Fibroblast of mammary gland (primary cell): ENCODE measurements around the gene SREBF1.

Experiments used
- DNase-seq: peaks from one replicate; pipeline ENCODE4 v3.0.0-alpha.2; 2010; ENCODE audit warnings: low read depth
- H3K4me3 ChIP-seq: 2 replicates; pipeline ENCODE4 v1.5.1; 2011; ENCODE audit warnings: low read depth, mild to moderate bottlenecking, low read length, moderate library complexity; ENCODE audit not compliant: control insufficient read depth
- TF ChIP-seq, protein P1 (sequence below): conservative IDR thresholded peaks from 2 replicates; pipeline ENCODE4 v1.5.1; 2011; ENCODE audit warnings: low read depth, low read length, inconsistent platforms; ENCODE audit not compliant: control insufficient read depth, insufficient read depth

SREBF1 gene

DNA sequence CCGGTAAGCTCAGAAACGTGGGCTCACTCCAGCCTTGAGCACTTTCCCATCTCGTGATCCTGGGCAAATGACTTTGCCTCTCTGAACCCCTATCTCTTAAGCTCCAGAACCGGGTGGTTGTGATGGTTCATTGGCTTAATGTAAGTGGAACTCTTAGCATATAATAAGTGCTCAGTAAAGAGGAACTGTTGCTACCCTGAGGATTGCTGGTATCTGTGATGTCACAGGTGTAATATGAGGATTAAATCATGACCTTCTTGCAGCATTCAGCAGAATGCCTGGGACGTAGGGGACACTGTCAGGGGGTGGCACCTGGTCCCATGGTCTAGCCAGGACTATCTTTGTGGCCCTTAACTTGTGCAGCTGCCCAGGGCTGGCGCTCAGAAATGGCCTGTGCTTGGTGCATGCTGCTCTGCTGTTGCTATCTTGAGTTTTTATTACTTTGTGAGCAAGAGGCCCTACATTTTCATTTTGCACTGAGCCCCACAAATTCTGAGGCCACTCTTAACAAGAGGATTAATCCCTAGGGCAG lies 68.8 kb downstream of the SREBF1 start:
- no peak overlapping the region for H3K4me3 ChIP-seq
- TF ChIP-seq, protein P1, sequence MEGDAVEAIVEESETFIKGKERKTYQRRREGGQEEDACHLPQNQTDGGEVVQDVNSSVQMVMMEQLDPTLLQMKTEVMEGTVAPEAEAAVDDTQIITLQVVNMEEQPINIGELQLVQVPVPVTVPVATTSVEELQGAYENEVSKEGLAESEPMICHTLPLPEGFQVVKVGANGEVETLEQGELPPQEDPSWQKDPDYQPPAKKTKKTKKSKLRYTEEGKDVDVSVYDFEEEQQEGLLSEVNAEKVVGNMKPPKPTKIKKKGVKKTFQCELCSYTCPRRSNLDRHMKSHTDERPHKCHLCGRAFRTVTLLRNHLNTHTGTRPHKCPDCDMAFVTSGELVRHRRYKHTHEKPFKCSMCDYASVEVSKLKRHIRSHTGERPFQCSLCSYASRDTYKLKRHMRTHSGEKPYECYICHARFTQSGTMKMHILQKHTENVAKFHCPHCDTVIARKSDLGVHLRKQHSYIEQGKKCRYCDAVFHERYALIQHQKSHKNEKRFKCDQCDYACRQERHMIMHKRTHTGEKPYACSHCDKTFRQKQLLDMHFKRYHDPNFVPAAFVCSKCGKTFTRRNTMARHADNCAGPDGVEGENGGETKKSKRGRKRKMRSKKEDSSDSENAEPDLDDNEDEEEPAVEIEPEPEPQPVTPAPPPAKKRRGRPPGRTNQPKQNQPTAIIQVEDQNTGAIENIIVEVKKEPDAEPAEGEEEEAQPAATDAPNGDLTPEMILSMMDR: no peak
- DNase-seq: no peak

DNA sequence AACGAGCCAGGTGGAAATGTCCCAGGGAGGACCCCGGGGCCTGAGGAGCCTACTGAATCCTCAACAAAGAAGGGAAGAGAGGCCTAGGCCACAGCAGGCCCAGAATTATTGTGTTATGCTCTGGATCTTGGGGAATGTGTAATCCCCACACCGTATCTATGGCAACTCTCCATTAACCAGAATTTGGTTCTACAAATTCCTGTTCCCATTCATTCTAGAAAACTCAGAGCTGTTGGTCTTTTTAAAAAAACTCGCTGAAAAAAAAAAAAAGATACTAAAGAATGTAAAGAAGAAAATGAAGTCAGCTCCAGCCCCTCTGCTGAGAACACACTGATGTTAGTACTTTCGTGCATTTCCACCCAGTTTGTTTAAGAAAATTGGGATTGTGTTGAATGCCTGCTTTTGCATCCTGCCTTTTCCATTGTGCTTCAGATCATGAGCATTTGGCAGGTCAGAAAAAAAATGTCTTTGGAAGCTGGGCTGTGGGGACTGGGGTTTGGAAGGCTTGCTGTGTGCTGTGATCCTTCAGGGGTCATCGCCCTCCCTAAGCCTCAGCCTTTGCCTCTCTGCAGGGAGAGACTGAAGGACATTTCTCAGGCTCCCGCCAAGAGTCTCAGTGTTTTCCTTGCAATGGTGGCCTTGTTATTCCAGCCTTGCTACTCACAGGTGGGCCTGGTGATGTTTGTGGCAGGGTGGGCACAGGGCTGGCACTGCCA lies 69.5 kb downstream of the SREBF1 start:
- DNase-seq: no peak
- H3K4me3 ChIP-seq: no peak overlapping the region
- TF ChIP-seq, protein P1: no peak

GRCh38 chr17:17766744-17767120 lies 70.1 kb downstream of the SREBF1 start:
- no peak overlapping the region for H3K4me3 ChIP-seq
- DNase-seq: no peak
- TF ChIP-seq, protein P1: no peak

GRCh38 chr17:17766077-17766743 lies 70.6 kb downstream of the SREBF1 start:
- TF ChIP-seq, protein P1: no peak
- no peak for DNase-seq
- no peak overlapping the region for H3K4me3 ChIP-seq

- TF ChIP-seq, protein P1: no peak
- no peak overlapping the region for H3K4me3 ChIP-seq
- DNase-seq: no peak
Observed at GRCh38 chr17:17765359-17766076, 71.3 kb downstream of the SREBF1 start.

GRCh38 chr17:17763734-17764133 lies 73.1 kb downstream of the SREBF1 start:
- TF ChIP-seq, protein P1: no peak
- no peak for DNase-seq
- H3K4me3 ChIP-seq: no peak overlapping the region
